ENCODE data around the gene TM4SF18.

The TM4SF18 gene

DNA sequence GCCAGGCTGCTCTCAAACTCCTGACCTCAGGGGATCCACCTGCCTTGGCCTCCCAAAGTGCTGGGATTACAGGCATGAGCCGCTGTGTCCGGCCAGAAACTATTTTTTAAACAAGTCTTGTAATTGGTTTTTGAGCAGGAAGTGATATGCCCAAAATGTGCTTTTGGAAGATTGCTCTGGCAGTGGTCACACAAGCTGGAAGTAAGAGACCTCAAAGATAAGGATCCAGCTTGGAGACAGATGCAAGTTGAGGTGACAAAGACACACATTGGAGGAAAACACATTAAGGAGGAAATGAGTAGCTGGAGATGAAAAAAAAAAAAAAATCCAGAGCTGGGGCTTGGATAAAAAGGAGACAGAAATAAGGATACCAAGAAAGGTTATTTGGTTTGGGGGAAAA lies 6.3 kb downstream of the TM4SF18 start:
- TF ChIP-seq, protein P1, sequence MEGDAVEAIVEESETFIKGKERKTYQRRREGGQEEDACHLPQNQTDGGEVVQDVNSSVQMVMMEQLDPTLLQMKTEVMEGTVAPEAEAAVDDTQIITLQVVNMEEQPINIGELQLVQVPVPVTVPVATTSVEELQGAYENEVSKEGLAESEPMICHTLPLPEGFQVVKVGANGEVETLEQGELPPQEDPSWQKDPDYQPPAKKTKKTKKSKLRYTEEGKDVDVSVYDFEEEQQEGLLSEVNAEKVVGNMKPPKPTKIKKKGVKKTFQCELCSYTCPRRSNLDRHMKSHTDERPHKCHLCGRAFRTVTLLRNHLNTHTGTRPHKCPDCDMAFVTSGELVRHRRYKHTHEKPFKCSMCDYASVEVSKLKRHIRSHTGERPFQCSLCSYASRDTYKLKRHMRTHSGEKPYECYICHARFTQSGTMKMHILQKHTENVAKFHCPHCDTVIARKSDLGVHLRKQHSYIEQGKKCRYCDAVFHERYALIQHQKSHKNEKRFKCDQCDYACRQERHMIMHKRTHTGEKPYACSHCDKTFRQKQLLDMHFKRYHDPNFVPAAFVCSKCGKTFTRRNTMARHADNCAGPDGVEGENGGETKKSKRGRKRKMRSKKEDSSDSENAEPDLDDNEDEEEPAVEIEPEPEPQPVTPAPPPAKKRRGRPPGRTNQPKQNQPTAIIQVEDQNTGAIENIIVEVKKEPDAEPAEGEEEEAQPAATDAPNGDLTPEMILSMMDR (conservative IDR thresholded peaks at IDR 0.05; ENCODE audit: low read depth, low read length): no peak
- no peak for DNase-seq (ENCODE audit: low read depth)
- no peak overlapping the region for H3K4me3 ChIP-seq (ENCODE audit: low read depth, low read length)

DNA sequence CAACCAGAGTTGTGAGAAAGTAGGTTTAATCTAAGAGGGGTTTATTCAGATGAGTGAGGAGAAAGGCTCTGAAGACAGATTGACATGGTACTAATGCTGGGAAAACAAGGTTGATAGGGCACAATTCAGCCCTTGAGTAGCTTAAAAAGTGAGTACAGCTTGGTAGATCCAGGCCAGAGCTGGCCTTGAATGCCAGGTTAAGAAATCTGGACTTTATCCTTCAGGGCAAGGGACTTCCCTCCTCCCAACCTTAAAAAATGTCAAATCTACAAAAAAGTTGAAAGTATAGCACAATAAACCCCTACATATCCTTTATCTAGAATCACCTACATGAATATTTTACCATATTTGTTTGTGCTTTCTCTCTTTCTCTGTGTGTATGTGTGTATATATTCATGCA lies 7.9 kb downstream of the TM4SF18 start:
- H3K4me3 ChIP-seq (ENCODE audit: low read depth, low read length): no peak overlapping the region
- TF ChIP-seq, protein P1 (conservative IDR thresholded peaks at IDR 0.05; ENCODE audit: low read depth, low read length): no peak
- no peak for DNase-seq (ENCODE audit: low read depth)

DNA sequence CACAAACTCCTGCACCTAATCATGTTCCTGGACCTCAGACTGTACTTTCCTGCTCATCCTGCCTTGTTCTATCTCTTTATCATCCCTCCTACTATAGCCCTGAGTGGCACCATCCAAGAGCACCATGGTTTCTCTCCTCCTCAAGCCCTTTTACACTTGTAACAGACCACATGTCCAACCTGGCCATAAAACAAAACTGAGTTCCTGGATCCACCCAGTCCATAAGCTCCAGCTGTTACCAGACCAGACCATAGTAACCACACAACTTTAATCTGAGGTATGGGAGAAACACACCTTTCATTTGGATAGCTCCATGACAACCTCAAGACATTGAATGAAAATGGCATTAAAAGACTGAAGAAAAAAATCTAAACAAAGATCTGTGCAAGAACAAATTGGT lies 9.1 kb downstream of the TM4SF18 start:
- DNase-seq (ENCODE audit: low read depth): no peak
- TF ChIP-seq, protein P1 (conservative IDR thresholded peaks at IDR 0.05; ENCODE audit: low read depth, low read length): no peak

DNA sequence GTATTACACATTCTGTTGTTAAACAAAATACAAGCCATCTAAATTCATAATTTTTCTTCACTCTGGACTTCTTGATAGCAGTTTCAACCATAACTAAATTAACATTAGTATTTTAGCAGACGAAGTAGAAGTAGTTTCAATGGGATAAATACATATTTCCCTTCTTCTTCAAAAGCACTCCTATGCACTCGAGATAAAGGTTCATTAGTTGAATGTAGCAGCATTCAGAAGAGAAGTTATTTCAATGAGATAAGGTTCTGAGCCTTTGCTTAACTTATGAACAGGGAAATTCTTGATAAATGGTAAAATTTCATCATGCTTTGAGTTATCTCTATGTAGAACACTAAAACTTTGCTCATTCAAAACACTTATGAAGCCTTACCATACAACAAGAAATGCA lies 11.8 kb downstream of the TM4SF18 start:
- DNase-seq (ENCODE audit: low read depth): no peak
- H3K4me3 ChIP-seq (ENCODE audit: low read depth, low read length): no peak overlapping the region
- TF ChIP-seq, protein P1 (conservative IDR thresholded peaks at IDR 0.05; ENCODE audit: low read depth, low read length): no peak

More for the DNA sequence above, 9.1 kb downstream of the TM4SF18 start:
- H3K4me3 ChIP-seq (ENCODE audit: low read depth, low read length): no peak overlapping the region

DNA sequence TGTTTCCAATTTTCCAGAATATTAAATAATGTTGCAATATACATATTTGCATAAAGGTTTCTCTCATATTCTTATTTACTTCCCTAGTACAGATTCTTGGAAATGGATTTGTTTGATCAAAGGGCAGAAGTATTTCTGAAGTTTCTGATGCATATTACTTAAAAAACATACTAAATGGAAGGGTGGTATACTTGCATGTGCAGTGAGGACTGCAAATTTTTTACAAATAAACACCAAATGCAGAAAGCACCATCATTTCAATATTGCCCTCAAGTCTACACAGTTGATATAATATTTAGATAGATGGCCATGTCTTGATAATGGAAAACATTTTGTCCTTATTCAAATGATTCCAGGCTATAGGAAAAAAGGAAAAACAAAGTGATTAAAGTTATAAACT lies 12.3 kb downstream of the TM4SF18 start:
- H3K4me3 ChIP-seq (ENCODE audit: low read depth, low read length): no peak overlapping the region
- TF ChIP-seq, protein P1 (conservative IDR thresholded peaks at IDR 0.05; ENCODE audit: low read depth, low read length): no peak
- no peak for DNase-seq (ENCODE audit: low read depth)

DNA sequence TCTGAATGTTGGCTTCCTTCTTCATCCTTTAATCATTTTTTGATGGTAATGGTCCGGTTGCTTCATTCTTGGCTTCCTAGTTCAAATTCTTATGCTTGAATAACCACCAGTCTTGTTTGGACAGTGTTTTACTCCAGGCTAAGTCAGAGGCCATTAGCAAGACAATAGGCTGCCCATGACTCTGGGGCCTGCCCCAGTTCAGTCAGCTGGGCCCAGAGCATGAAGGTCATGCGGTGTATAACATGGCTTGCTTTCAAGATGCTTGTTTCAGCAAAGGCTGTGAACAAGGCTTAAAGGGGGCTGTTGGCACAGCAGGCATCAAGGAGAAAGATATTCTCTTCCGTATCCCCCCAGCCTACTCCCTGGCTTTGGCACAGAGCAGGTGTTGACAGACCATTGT lies 13.7 kb downstream of the TM4SF18 start:
- no peak for DNase-seq (ENCODE audit: low read depth)

DNA sequence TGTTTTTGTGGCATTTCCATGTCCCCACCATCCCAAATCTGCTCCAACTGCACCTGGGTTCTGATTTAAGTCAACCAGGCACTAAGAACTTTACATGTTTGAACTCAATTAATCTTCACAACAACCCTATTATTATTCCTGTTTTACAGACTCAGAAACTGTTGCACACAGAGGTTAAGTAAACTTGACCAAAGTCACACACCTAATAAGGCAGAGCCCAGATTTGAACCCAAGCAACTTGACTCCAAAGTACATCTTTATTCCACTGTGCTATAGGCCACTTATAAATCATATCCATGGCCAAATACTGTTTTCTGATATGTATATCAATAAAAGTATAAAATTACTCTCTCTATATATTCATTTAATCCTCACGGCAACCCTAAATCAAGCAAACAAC lies 16.4 kb downstream of the TM4SF18 start:
- no peak for DNase-seq (ENCODE audit: low read depth)
- TF ChIP-seq, protein P1 (conservative IDR thresholded peaks at IDR 0.05; ENCODE audit: low read depth, low read length): no peak
- H3K4me3 ChIP-seq (ENCODE audit: low read depth, low read length): no peak overlapping the region

More for the DNA sequence above, 13.7 kb downstream of the TM4SF18 start:
- TF ChIP-seq, protein P1 (conservative IDR thresholded peaks at IDR 0.05; ENCODE audit: low read depth, low read length): no peak
- H3K4me3 ChIP-seq (ENCODE audit: low read depth, low read length): no peak overlapping the region

Data from choroid plexus epithelial cell (primary cell).